Islet of Langerhans (tissue), 1 donor: ENCODE data around the gene NHS.

Experiments used
- FAIRE-seq: peaks from one replicate; lab custom pipeline; 2011; peaks lifted over from hg19 to GRCh38; lab: Jason Lieb, UNC

The NHS gene

GRCh38 chrX:17374619-17375366, at the start of gene NHS:
NHS (plus strand) TSS chrX:17375200; CDS start chrX:17375758, 558 bp downstream.
- no peak for FAIRE-seq

GRCh38 chrX:17328837-17329236, 46.2 kb upstream of the NHS start:
- no peak for FAIRE-seq

GRCh38 chrX:17336377-17336776, 38.6 kb upstream of the NHS start:
- FAIRE-seq = no peak

DNA sequence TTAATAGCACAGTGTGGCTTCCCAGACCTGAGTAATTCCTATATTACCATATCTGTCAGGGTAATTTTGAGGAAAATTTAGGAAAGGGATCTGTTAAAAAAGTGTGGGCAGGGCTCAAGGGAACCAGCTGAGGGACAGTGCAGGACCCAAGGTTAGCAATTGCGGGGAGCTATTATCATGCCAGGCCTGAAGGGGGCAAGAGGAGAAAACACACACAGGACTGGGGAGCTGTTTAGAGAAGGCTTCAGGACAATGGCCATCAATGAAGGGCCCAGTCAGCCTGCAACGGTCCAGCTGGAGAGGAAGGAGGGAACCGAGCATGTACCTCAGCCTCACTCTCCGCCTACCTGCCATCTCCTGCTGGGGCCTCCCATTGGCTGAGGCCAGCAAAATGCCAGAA, 19.0 kb upstream of the NHS start:
- FAIRE-seq = no peak

DNA sequence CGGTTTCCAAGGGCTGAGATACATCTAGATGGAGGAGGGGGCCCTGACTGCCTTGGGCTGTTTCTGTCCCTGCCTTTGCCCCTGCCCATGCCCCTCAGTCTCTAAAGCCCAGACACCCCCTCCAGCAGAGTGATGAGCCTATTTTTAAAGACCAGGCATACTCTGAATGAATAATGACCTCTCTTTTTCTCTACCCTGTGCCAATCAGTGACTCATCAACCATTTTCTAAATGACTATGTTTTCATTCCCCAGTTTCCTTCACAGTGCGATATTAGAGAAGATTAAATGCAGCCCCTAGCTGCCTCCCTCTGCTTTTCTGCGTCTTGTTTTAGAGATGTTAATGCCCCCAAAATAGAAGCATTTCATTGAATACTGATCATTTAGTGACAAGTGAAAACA, 15.5 kb upstream of the NHS start:
- FAIRE-seq = no peak

GRCh38 chrX:17361620-17362019, 13.4 kb upstream of the NHS start:
- FAIRE-seq = no peak

- no peak for FAIRE-seq
Observed at GRCh38 chrX:17368002-17368401, 7.0 kb upstream of the NHS start.

- FAIRE-seq = no peak
Observed at GRCh38 chrX:17369309-17369708, 5.7 kb upstream of the NHS start.

DNA sequence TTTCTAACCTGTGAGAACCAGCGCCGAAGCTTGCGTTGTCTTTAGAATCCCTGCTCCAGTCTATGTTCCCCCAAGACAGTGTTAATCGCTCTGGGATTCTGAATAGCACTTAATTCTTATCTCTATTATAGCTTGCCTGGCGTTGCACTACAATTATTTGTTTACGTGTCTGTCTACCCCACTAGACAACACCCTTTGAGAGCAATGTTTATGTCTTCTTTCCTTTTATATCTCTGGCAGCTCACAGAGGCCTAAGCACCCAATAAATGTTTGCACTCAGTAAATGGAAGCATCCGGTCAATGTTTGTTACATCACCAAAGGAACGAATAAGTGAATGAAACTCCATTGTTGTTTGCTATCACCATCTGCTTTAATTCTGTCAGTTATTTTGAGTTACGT, 4.8 kb upstream of the NHS start:
- FAIRE-seq = no peak

DNA sequence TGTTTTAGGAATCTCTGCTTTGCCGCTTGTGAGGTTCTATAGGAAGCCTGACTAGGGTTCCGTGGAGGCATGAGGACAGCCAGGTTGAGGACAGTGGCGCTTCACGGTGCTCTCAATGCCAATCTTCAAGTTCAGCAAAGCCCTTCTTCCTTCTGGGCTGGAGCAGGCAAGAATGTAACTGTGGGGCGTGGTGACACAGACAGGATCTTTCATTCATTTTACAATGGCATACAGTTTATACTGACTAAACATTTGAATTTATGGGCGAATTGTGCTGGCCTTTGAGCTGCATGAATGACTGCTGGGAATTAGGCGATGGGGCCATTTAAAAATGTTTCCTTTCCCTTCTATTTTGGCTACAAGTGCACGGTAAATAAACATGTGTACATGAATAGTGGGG, 2.9 kb upstream of the NHS start:
- no peak for FAIRE-seq

GRCh38 chrX:17373337-17373736, 1.7 kb upstream of the NHS start:
- no peak for FAIRE-seq

GRCh38 chrX:17375367-17375636, 302 bp downstream of the NHS start:
- FAIRE-seq = no peak

GRCh38 chrX:17375637-17376430, 834 bp downstream of the NHS start:
- no peak for FAIRE-seq

DNA sequence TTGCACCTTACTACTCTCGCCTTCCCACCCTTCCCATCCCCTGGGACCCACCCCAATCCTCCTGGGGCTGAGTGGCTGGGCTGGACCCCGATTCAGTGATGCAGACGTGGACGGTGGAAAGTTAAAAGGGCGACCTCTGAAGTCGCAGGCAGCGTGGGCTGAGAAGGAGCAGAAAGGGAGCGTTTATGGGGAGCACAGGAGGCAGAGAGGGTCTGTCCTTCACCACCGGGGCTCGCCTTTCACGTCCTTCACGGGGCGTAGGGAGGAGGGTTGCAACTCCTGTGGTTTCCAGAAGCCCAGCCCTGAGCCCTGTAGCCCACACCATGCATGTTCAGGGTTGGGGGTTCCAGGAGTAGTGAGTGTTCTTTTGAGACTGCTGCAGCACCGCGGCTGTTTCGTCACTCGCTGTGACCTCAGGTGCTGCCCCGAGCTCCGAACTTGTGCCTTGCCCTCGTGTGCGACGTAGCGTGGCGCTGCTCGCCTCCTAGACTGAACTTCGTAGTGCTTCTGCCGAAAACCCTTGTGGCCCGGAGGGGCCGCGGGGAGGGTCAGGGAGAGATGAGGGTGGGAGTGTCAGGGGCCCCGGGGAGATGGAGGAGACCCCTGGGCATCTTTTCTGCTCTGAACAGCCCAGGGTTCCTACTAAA, 1.6 kb downstream of the NHS start:
- no peak for FAIRE-seq

- no peak for FAIRE-seq
Observed at GRCh38 chrX:17377091-17377717, 2.2 kb downstream of the NHS start.

DNA sequence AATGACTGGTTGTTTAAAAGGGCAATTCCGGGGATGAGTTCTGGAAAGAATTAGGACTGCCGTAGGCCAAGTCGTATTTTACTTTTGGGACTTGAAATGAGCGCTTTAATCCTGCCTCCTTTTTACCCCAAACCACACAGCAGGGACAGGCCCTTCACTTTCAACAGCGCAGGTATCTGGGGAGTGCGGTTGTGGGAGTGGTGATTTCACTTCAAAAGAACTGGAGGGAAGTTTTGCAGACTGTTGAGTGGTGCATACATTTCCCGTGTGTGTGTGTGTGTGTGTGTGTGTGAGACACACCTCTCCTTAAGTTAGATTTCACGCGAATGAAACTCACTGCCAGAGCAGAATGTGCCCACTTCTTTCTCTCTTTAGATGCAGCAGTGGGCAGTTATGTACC, 2.8 kb downstream of the NHS start:
- no peak for FAIRE-seq

- no peak for FAIRE-seq
Observed at GRCh38 chrX:17380221-17380620, 5.2 kb downstream of the NHS start.

DNA sequence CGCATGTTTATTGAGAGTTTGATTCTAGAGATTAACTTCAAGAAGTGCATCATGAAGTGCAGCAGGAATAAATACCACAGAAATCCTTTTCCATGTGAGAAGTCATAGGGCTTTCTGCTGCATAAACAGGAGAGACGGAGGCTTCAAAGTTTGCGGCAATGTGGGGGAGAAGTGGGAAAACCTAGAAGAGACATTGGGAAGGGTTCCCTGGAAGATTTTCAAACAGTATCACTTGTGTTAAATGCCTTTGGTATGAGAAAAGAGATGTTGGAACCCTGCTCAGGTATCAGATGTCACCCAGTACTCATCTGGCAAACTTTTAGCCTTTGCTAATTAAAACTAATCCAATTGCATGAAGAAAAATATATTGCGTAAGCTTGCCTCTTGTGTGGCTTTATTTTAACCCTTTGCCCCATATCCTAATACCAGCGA, 15.4 kb downstream of the NHS start:
- FAIRE-seq = no peak

- no peak for FAIRE-seq
Observed at GRCh38 chrX:17395154-17395553, 20.2 kb downstream of the NHS start.

DNA sequence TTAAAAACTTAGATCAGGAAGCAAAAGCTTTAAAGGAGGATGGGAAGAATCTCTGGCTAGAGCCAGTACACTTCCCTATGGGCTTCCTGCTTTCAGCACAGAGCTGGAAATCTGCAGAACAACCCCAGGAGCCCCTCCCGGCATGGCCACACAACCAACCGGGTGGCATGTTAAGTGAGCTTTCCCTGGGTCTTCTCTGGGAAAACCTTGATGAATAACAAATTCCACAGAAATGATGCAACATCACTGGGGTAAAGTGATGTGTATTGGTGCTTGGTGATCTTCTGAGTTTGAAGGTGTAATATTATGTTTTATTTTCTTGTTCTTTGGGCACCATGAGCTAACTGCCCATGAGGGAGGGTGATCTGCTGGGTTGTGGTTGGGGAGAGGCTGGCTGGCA, 22.1 kb downstream of the NHS start:
- FAIRE-seq = no peak

GRCh38 chrX:17403189-17403691, 28.2 kb downstream of the NHS start:
- no peak for FAIRE-seq

- no peak for FAIRE-seq
Observed at GRCh38 chrX:17403972-17404371, 29.0 kb downstream of the NHS start.
